Ramos (cell line): ENCODE results near the gene TOMM70.

Experiments
- in situ Hi-C: fragments of 300-500 bp; cut with MboI; formaldehyde crosslinking; loops from one replicate; pipeline ENCODE4 v1.14.3; 2022; ENCODE audit warnings: low sequenced_read_pairs; ENCODE audit not compliant: unreplicated experiment

The TOMM70 gene

GRCh38 chr3:100333051-100333450, 67.8 kb downstream of the TOMM70 start:
- in situ Hi-C loops = loop anchor here (25.0 kb wide), 1 partner anchor 254 kb away; no protein-coding TSS in a partner anchor

DNA sequence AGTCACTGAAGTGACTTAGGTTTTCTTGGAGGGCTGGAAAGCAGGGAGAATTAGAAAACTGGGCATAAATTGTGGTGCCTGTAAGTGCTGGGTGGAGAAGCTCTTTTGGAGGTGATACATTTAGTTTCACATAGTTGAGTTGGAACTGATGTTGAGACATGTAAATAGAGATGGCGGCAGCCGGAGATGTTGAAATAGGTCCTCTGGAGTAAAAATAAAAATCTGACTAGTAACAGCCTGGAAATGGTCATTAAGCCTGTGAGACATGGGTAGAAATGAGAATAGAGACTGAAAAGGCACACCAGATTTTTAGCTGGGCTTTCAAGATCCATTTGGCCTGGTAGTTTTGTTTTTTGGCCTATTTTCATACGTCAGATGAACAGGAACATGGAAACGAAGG, 69.2 kb downstream of the TOMM70 start:
- in situ Hi-C loops = loop anchor here (25.0 kb wide), 1 partner anchor 256 kb away; no protein-coding TSS in a partner anchor

GRCh38 chr3:100330651-100331050, 70.2 kb downstream of the TOMM70 start:
- in situ Hi-C loops = loop anchor here (25.0 kb wide), 1 partner anchor 257 kb away; no protein-coding TSS in a partner anchor

- in situ Hi-C loops = loop anchor here (25.0 kb wide), 1 partner anchor 257 kb away; no protein-coding TSS in a partner anchor
Observed at GRCh38 chr3:100329800-100330489, 70.9 kb downstream of the TOMM70 start.

- in situ Hi-C loops = loop anchor here (25.0 kb wide), 1 partner anchor 260 kb away; no protein-coding TSS in a partner anchor
Observed at GRCh38 chr3:100327377-100327776, 73.5 kb downstream of the TOMM70 start.

- in situ Hi-C loops = loop anchor here (25.0 kb wide), 1 partner anchor 261 kb away; no protein-coding TSS in a partner anchor
Observed at GRCh38 chr3:100325827-100326226, 75.1 kb downstream of the TOMM70 start.

- in situ Hi-C loops = no loop called here
Observed at GRCh38 chr3:100324044-100324443, 76.8 kb downstream of the TOMM70 start.

DNA sequence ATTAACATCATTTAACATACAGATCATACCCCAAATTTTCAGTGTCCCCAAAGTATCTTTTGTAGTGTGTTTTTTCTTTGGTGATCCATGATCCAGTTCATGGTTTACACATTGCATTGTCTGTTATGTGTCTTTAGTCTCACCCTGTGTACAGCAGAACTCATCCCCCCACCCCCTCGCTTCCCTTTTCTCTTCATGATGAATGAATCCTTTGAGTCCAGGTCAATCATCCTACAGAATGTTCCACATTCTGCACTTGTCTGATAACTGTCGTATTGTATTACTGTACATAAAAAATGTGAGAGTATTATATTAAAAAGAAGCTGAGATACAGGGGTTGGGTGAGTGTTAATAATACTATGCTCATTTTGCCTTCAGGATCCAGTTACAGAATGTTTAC, 80.9 kb downstream of the TOMM70 start:
- in situ Hi-C loops = no loop called here

DNA sequence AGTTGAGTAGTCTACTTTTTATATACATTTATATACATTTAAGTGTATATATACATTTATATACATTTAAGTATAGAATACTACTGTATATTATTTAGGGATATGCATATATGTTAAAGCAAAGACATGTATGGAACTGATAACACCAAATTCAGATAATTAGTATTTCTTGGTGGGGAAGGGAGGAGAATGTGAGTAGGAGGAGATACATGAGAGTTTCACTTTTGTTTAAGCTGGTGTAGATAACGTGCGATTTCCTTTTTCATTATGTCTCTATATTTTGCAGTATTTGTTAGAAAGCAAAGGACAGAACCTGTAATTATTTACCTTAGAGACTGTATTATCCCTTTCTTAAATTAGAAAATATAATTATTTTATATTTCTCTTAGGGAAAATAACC, 83.0 kb downstream of the TOMM70 start:
- in situ Hi-C loops = no loop called here

DNA sequence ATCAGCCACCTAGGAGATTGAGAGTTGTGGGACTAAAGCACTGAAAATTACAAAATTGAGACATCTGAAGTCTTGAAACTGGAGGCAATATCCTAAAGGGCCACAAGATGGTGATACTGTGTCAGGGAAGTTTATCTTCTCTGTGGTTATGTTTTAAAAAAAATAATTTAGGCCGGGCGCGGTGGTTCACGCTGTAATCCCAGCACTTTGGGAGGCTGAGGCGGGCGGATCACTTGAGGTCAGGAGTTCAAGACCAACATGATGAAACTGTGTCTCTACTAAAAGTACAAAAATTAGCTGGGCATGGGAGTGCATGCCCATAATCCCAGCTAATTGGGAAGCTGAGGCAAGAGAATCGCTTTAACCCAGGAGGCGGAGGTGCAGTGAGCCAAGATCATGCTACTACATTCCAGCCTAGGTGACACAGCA, 84.2 kb downstream of the TOMM70 start:
- in situ Hi-C loops = no loop called here
